Activated T-cell treated with anti-CD3 and anti-CD28 coated beads for 4 hours (primary cell): Measurements from ENCODE around the gene FLOT2.
"Not testable (repeated sequence)": the region's sequence is repeated elsewhere in the genome, so short reads cannot be mapped to it uniquely, and the experiment has no call there.

ENCODE experiments used
- DNase-seq: peaks from one replicate; pipeline ENCODE4 v3.0.0-alpha.2; 2020

The FLOT2 gene

DNA sequence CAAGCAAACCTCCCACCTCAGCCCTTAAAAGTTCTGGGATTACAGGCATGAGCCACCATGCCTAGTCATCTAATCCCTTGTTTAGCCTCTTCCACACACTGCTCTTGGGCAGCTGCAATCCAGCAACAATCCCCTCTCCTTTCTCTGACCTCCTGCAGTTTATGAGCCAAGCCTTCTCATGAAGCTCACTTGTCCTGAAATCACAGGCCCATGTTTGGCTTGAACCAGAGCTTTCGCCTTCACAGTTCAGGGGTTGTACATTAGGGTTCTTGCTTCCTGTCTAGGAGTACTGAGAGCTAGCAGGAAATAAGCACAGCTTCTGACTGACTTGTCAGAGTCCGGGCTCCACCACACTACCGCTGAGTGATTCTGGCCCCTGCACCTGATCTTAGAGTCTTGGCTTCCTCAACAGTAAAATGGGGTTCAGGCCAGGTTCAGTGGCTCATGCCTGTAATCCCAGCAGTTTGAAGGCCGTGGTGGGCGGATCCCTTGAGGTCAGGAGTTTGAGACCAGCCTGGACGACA lies 26.4 kb downstream of the FLOT2 start:
- no peak for DNase-seq

DNA sequence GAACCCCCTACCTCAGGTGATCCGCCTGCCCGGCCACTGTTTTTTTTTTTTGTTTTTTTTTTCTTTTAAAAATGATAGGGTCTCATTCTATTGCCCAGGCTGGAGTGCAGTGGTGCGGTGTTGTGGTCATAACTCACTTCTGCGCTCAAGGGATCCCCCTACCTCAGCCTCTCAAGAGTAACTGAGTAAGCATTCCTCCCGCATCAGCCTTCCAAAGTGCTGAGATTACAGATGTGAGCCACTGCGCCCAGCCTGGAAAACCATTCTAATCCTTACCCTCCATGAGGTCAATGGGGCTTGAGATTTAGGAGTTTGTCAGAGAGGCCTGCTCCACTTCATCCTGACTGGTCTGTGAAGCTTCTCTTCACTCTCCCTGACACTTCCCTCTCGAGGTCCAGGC lies 30.3 kb downstream of the FLOT2 start:
- no peak for DNase-seq

DNA sequence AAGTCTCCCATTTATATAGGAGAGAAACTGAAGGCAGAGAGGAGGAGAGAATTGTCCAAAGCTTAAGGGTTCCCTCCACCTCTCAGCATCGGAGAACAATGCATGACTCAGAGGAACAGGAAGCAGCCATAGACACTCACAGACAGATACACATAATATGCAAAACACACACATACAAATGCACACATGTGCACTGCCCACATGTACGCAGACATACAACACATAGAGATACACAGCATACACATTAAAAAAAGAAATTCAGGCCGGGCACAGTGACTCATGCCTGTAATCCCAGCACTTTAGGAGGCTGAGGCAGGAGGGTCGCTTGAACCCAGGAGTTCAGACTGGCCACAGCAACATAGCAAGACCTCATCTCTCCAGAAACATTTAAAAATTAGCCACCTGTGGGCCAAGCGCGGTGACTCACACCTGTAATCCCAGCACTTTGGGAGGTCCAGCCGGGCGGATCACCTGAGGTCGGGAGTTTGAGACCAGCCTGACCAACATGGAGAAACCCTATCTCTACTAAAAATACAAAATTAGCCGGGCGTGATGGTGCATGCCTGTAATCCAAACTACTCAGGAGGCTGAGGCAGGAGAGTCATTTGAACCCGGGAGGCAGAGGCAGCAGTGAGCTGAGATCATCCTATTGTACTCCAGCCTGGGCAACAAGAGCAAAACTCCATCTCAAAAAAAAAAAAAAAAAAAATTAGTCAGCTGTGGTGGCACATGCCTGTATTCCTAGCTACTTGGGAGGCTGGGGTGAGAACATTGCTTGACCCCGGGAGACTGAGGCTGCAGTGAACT lies 31.4 kb downstream of the FLOT2 start:
- DNase-seq: no peak

DNA sequence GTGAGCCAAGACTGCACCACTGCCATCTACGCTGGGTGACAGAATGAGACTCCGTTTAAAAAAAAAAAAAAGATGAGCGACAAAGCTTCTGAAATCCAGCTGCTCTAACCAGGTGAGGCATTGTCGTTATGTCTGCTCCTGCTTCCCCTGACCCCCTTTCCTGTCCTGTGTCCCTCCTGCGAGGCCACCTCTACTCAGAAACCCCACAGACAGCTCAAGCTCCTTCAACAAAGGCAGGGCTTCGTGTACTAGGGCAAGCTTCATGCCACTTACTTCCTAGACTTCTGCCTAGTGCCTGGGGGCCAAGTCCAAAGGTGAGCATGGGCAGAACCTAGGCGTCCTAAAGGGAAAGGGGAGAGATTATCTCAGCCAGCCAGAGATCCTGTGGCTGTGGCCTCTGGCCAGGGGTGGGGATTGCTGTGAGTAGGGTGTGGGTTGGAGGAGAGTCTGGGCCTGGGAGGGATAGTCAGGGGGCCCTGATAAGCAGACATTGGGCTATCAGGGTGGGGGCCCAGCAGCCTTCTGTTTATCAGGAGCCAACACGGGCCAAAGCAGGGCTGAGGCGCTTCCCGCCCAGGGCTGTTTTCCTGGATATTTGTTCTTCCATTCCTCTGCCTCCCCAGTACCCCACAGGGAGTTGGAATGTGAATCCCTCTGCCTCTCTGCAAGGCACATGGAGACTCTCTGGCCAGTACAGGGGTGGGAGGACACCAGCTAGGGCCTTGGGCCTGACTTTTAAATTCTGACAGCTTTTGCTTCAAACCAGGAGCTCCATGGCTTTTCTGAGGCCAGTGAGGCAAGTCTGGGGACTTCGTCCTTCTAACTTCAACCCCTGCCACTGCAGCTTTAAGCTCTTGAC lies 32.3 kb downstream of the FLOT2 start:
- DNase-seq: no peak

DNA sequence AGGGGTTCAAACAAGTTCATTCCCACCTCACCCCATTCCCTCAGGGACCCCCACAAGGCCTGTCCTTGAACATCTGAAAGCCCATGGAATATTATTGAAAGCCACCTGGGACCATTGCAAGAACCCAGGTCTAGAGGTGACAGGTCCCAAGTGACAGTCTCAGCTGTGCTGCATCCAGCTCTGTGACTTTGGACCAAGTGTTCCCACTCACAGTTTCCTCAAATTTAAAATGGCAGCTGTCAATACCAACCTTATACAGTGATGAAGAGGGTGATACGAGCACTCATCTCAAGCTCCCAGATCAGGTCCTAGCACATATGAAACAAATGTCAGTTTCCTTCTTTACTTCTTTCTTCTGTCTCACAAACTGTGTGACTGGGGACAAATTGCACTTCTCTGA lies 33.6 kb downstream of the FLOT2 start:
- no peak for DNase-seq

DNA sequence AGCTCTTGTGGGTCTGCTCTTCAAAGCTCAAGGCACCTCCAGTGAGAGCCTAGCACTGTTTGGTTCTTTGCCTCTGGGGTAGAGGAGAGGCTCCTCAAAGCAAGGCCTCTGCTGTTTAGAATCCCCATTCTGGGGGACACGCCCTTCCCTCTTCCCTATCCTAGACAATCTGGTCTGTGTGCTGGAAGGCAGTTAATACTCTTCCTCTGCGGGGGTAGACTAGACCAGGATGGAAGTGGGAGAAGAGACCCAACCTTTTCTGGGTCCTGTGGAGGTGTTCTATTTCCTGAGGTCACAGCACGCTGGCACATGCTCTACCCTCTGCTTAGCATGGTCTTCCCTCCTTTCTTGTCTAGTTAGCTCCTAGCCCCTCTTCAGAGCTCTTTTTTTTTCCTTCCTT lies 35.0 kb downstream of the FLOT2 start:
- DNase-seq: no peak

DNA sequence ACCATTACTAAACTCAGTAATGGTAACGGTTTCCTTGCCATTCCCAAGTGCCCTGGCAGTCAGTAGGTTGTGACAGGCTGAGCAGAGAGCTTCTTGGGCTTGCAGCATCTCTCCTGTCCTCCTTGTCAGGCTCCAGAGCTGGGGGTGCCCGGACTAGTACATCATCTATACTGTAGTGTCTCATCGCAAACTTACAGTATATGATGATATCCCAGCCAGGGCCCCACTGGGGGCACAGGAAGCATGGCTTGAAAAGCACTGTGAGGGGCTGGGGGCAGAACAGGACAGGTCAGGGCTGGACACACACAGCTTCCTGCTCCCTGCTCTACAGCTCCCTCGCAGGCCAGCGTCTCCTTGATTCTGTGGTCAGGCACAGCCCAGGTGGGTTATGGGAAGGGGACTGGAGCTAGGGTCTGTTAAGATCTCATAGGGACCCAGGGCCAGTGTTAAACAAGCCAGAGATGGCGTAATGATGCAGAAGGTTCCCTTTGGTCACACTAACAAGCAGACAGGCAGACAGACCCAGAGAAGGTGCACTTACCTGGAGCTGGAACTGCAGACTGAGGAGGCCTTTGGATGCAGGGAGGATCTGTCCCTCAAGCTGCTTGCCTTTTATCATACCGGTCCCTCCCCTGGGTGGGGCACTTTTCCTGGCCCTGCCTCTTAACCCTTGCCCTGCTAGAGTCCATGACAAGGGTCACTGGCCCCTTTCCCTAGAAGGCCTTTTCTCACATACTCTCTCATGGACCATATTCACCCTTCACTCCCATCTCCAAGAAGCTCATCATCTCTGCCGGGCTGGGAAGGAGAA lies 35.9 kb downstream of the FLOT2 start:
- no peak for DNase-seq

DNA sequence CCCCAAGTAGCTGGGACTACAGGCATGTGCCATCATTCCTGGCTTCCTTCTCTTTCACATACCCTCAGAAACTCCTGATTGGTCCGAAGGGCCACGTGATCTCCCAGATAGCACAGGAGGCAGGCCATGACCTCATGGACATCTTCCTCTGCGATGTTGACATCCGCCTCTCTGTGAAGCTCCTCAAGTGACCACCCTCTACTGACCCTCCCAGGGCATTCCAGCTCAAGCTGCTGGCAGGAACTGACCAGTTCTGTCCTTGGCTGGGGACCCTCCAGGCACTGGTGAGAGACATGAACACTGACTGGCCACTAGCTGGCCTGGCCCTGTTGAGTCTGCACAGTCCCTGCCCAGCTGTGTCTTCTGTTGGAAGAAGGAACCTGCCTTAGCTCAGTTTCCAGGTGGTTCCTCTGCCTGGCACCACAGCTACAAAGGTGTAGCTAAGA lies 37.1 kb downstream of the FLOT2 start:
- DNase-seq: no peak

DNA sequence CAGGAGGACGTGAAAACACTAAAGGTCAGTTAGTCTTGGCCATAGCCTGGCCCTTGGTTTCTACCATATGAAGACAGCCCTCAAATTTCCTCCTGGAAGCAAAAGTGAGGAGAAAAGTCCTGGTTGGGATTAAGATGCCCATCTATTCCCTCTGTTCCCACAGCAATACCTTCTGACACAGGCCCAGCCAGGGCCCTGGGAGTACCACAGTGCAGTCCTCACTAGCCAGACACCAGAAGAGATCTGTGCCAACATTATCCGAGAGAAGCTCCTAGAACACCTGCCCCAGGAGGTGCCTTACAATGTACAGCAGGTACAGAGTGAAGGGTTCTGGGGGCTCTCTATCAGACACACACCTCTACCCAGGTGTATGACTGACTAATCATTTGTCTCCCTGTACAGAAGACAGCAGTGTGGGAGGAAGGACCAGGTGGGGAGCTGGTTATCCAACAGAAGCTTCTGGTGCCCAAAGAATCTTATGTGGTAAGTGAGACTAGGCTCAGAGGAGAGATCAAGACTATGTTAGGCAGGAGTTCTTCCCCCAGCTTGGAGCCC lies 38.7 kb downstream of the FLOT2 start:
- no peak for DNase-seq

DNA sequence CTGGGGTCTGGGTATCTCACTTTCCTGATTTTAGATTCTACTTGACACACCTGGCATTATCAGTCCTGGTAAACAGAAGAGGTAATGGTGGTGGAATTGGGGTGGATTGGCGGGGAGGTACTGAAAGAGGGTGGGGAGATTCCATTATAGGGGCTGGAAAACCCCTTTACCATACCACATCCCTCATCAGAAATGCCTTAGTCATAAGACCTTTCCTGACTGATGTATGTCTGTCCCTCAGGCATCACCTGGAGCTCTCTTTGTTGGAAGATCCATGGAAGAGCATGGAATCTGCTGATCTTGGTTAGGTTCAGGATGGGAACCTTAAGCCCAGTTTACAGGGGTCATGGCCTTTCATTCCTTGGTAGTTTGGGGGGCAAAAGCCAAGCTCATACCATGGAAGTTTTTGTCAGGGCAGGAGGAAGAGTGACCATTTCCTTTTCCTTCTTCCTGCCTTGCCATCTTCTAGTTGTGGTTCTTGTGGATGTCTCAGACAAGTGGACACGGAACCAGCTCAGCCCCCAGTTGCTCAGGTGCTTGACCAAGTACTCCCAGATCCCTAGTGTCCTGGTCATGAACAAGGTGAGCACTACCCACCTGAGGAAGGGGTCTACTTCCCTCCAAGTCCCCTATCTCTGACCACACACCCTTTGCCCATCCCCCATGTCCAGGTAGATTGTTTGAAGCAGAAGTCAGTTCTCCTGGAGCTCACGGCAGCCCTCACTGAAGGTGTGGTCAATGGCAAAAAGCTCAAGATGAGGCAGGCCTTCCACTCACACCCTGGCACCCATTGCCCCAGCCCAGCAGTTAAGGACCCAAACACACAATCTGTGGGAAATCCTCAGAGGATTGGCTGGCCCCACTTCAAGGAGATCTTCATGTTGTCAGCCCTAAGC lies 39.4 kb downstream of the FLOT2 start:
- no peak for DNase-seq

DNA sequence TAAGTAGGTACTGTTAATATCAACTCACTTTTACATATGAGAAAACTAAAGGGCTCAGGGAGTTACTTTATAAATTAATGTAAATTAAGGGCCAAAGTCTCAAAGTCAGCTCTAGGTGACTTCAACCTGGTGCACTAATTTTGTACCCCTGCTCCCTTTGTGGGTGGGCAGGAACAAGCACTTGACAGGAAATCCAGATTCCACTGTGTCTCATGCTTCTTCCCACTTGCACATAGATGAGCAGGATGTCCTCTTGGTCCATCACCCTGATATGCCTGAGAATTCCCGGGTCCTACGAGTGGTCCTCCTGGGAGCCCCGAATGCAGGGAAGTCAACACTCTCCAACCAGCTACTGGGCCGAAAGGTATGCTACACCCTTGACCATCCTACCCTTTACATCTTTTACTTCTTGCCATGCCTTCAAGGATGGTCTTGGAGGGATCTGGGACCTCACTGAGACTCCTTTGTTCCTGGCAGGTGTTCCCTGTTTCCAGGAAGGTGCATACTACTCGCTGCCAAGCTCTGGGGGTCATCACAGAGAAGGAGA lies 41.4 kb downstream of the FLOT2 start:
- no peak for DNase-seq

DNA sequence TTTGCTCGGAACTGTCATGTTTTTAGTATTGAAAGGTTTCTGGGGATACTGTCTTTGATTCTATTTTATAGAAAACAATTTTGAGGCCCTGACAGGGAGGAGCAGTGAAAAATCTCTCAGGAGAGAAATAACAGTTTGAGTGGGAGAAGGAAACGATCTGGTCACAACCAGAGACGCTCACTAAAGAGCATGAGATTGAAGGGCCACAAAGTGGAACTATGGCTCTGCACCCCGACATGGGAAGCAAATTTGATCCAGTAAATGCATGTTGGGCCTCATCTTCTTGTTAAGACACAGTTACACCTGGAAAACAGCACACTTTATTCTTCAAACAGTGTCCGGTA lies 42.2 kb downstream of the FLOT2 start:
- no peak for DNase-seq

DNA sequence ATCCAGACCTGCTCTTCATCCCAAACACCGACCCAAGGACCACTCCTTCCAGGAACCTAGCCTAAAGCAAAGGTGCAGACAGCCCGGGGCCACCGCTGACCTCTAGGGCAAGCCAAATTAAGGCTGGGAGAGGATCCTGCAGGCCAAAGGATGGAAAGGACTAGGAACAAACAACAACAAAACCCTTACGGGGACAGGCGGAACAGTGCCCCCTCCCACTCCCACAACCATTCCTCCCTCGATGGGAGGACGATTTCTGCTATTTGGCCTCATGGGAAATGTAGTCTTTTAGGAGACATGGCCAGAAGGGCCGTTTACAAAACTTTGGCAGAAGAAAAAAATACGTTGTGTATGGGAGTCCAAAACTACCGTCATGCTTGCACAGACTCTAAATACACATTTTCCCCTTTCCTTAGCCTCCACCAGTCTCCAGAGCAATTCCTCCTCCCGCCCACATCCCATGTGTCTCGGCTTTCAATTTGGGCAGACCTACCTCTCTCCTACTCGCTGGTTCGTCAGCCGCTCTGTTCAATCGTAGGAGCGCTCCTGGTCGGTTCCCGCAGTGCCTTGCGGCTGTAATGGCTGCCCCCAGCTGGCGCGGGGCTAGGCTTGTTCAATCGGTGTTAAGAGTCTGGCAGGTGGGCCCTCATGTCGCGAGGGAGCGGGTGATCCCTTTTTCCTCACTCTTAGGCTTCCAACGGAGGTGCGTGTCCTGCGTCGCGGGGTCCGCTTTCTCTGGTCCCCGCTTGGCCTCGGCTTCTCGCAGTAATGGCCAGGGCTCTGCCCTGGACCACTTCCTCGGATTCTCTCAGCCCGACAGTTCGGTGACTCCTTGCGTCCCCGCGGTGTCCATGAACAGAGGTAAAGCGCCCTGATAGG lies 42.8 kb downstream of the FLOT2 start, which contains the start of gene ERAL1:
Gene ERAL1, plus strand, starts transcription at position 560 of the 879 bp plus-strand sequence. Its CDS starts 19 bp downstream, at position 579.
- DNase-seq: peak; percentile 68

DNA sequence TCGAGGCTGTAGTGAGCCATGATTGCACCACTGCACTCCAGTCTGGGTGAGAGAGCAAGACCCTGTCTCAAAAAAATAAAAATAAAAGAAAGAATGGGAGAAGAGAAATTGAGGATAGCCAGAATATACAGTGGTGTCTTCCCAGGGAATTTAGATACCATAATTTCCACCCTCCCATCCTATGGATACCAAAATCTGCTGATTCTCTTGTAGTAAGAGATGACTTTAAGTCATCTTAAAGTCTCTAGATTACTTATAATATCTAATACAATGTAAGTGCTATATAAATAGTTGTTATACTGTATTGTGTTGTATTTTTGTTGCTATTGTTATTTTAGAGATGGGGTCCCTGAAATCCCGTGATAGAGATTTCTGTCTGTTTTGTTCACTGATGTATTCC lies 44.2 kb downstream of the FLOT2 start:
- no peak for DNase-seq

DNA sequence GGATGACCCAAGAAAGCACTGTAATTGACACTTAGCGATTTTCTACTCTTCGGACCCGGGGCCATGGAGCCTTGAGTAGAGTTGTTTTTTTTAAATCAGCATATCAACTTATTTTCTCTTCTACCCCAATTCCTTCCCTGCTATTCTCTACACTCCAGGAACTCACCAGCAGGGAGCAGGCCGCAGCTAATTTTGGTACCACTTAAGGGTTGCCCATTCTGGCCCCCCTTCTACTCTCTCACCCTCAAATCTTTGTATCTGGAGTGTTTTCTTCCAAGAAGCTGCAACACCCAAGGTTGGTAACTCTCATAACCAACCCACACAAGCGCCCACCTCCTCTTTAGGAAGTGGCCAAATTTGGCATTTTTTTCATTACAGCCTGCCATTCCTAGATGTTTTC lies 48.3 kb downstream of the FLOT2 start:
- DNase-seq: no peak

DNA sequence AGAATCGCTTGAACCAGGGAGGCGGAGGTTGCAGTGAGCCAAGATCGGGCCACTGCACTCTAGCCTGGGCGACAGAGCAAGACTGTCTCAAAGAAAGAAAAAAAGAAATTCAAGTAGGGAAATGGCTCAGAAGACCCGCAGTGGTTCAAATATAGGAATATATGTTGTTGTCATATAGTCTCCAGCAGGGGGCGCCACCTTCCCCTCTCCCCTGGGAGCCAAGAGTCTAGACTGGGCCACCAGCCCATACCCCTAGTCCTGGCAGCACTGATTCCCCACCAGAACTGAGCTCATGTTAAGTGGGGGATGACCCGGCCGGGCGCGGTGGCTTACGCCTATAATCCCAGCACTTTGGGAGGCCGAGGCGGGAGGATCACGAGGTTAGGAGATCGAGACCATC lies 48.9 kb downstream of the FLOT2 start:
- DNase-seq: peak; percentile 23

DNA sequence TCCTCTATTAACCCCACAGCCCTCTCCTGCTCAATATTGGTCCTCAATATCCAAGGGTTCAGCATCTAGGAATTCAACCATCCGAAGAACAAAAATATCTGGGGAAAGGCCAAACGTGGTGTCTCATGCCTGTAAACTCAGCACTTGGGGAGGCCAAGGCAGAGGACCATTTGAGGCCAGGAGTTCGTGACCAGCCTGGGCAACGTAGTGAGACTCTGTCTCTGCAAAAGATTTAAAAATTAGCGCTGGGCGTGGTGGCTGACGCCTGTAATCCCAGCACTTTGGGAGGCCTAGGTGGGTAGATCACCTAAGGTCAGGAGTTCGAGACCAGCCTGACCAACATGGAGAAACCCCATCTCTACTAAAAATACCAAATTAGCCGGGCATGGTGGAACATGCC lies 50.8 kb downstream of the FLOT2 start:
- not testable (repeated sequence) for DNase-seq

DNA sequence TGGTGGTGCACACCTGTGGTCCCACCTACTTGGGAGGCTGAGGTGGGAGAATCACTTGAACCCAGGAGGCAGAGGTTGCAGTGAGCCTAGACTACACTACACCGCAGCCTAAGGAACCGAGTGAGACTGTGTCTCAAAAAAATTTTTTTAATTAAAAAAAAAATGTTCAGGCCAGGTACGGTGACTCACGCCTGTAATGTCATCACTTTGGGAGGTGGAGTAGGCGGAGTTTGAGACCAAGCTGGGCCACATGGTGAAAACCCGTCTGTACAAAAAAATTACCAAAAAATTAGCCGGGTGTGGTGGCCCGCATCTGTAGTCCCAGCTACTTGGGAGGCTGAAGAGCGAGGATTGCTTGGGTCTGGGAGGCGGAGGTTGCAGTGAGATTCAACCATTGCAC lies 51.3 kb downstream of the FLOT2 start:
- peak; percentile 17 for DNase-seq

DNA sequence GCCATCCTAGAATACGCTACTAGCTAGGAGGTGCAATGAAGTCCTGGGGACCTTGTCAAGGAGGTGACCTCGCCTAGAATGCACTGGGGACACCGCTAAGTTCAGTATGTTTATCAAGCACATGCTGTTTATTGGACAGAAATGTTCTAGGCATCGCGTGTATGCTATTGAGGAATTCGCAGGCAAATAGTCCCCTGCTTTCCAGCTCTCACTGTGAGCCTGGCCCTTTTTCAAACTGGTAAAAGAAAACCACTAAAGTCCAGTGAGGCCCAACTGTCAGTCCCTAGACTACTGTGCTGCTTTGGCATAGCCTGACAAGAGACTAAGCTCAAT lies 53.8 kb downstream of the FLOT2 start:
- no peak for DNase-seq

DNA sequence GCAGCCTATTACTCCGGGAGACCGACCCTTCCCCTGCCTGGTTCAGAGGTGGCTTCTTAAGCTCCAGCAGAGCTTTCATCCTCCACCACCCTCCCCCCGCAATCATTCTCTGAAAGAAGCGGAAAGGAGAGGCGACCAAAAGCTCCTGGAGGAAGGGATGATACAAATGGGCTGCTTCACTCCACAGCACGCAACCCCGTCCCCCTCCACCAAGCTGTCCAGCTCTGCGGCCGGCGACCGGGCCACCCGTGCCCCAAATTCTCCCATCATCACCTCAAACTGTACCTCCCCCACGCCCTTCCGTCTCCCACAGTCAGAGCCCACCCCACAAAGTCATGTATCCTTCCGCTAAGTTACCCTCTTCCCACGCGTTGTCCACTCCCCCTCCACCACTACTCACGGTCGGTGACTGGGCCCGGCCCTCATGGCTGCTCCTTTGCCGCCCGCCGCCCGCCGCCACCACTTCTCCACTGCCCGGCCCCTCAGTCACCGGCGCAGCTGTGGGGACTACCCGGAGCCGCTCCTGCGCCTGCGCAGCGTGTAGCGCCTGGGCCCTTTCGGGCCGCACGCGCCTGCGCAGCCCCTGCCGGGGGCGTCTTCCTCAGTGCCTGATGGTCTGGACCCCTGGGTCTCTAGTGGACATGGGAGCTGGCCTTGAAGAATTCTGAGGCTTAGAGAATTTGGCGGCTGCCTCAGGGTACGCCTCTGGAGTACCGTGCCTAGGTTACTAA lies 55.1 kb downstream of the FLOT2 start, which contains the start of gene FAM222B:
Gene FAM222B, minus strand, starts transcription at position 509 of the 731 bp plus-strand sequence. CDS start 76,123 bp downstream, outside the sequence.
- peak; percentile 73 for DNase-seq
